Measurements from ENCODE around the gene PLXNC1.

Gene PLXNC1

GRCh38 chr12:94263905-94264561 lies 115.7 kb downstream of the PLXNC1 start:
- peaks cover 7% of the 10 kb centered on the region; the same call in 1 of the 2 replicates for H3K36me3 ChIP-seq (ENCODE audit: insufficient read depth, low read length)
- no peak overlapping the region for H2AFZ ChIP-seq (ENCODE audit: low read length)
- no peaks in the 10 kb centered on the region for H4K20me1 ChIP-seq (ENCODE audit: insufficient read depth, low read length, poor library complexity, severe bottlenecking)
- H3K9ac ChIP-seq (ENCODE audit: low read depth, low read length, poor library complexity, severe bottlenecking) = peak overlapping the region; percentile 77
- H3K27me3 ChIP-seq (ENCODE audit: insufficient read depth, low read length, poor library complexity, severe bottlenecking) = no peaks in the 10 kb centered on the region
- H3K4me1 ChIP-seq (ENCODE audit: insufficient read depth, low read length, poor library complexity, severe bottlenecking) = peaks cover 32% of the 10 kb centered on the region
- peak overlapping the region; percentile 89 for H3K4me3 ChIP-seq (ENCODE audit: low read length, poor library complexity, severe bottlenecking)
- H3K9me2 ChIP-seq (replicated peaks; ENCODE audit: low read depth, low read length) = no peaks in the 10 kb centered on the region
- no peaks in the 10 kb centered on the region for H3F3A ChIP-seq (ENCODE audit: low read depth)
- H3K4me2 ChIP-seq (ENCODE audit: low read depth, low read length, poor library complexity, severe bottlenecking) = peak overlapping the region; percentile 83
- no peaks in the 10 kb centered on the region for H3K9me3 ChIP-seq (ENCODE audit: insufficient read depth, low read depth, low read length)
- no peak for TF ChIP-seq EZH2phosphoT487 (IDR thresholded peaks at IDR 0.05; ENCODE audit: borderline replicate concordance)
- TF ChIP-seq CTCF (conservative IDR thresholded peaks at IDR 0.05; ENCODE audit: low read length) = no peak
- H3K79me2 ChIP-seq (ENCODE audit: insufficient read depth, low read length) = no peaks in the 10 kb centered on the region

GRCh38 chr12:94264736-94265485 lies 116.5 kb downstream of the PLXNC1 start:
- Histone ChIP-seq H3K4me3 (ENCODE audit: low read length, poor library complexity, severe bottlenecking) (no peak overlapping the region), H2AFZ (ENCODE audit: low read length) (no peak overlapping the region), H3F3A (ENCODE audit: low read depth) (no peaks in the 10 kb centered on the region), H4K20me1 (ENCODE audit: insufficient read depth, low read length, poor library complexity, severe bottlenecking) (no peaks in the 10 kb centered on the region), H3K9ac (ENCODE audit: low read depth, low read length, poor library complexity, severe bottlenecking) (no peak overlapping the region), H3K9me3 (ENCODE audit: insufficient read depth, low read depth, low read length) (no peaks in the 10 kb centered on the region), H3K4me1 (ENCODE audit: insufficient read depth, low read length, poor library complexity, severe bottlenecking) (peaks cover 33% of the 10 kb centered on the region), H3K36me3 (ENCODE audit: insufficient read depth, low read length) (peaks cover 7% of the 10 kb centered on the region; the same call in 1 of the 2 replicates), H3K4me2 (ENCODE audit: low read depth, low read length, poor library complexity, severe bottlenecking) (no peak overlapping the region), H3K27me3 (ENCODE audit: insufficient read depth, low read length, poor library complexity, severe bottlenecking) (no peaks in the 10 kb centered on the region), H3K9me2 (replicated peaks; ENCODE audit: low read depth, low read length) (no peaks in the 10 kb centered on the region), H3K79me2 (ENCODE audit: insufficient read depth, low read length) (no peaks in the 10 kb centered on the region)
- TF ChIP-seq CTCF (conservative IDR thresholded peaks at IDR 0.05; ENCODE audit: low read length) (no peak), EZH2phosphoT487 (IDR thresholded peaks at IDR 0.05; ENCODE audit: borderline replicate concordance) (no peak)

- Histone ChIP-seq H3K4me3 (ENCODE audit: low read length, poor library complexity, severe bottlenecking) (no peak overlapping the region), H3K9ac (ENCODE audit: low read depth, low read length, poor library complexity, severe bottlenecking) (no peak overlapping the region), H3K9me2 (replicated peaks; ENCODE audit: low read depth, low read length) (no peaks in the 10 kb centered on the region), H3K27me3 (ENCODE audit: insufficient read depth, low read length, poor library complexity, severe bottlenecking) (no peaks in the 10 kb centered on the region), H2AFZ (ENCODE audit: low read length) (no peak overlapping the region), H3K4me2 (ENCODE audit: low read depth, low read length, poor library complexity, severe bottlenecking) (no peak overlapping the region), H3K79me2 (ENCODE audit: insufficient read depth, low read length) (no peaks in the 10 kb centered on the region), H3K36me3 (ENCODE audit: insufficient read depth, low read length) (peaks cover 4% of the 10 kb centered on the region; the same call in 1 of the 2 replicates), H3K9me3 (ENCODE audit: insufficient read depth, low read depth, low read length) (no peaks in the 10 kb centered on the region), H3F3A (ENCODE audit: low read depth) (no peaks in the 10 kb centered on the region), H4K20me1 (ENCODE audit: insufficient read depth, low read length, poor library complexity, severe bottlenecking) (no peaks in the 10 kb centered on the region), H3K4me1 (ENCODE audit: insufficient read depth, low read length, poor library complexity, severe bottlenecking) (peaks cover 39% of the 10 kb centered on the region)
- no peak for TF ChIP-seq CTCF (conservative IDR thresholded peaks at IDR 0.05; ENCODE audit: low read length)
- TF ChIP-seq EZH2phosphoT487 (IDR thresholded peaks at IDR 0.05; ENCODE audit: borderline replicate concordance) = no peak
Observed at GRCh38 chr12:94265539-94265938, 117.2 kb downstream of the PLXNC1 start.

Measured in Loucy (cell line).